ENCODE data around the gene RYK. TPM values are rescaled to one million over a fixed set of nuclear protein-coding genes. Genes with fewer than 3 reads are reported as not detected.
A peak's percentile ranks its signal among the peaks of the same experiment; 100 is the strongest.

Gene RYK
- total and polyA plus RNA-seq, 2 experiments from 2014 or later = 24.9 to 94.8 TPM

- Histone ChIP-seq H2AFZ (peak overlapping the region; percentile 99), H3K4me2 (0 out of 2 replicates have a peak overlapping the region, but pooled peaks have one; percentile 32), H3K4me1 (ENCODE audit: insufficient read depth) (no peaks in the 10 kb centered on the region), H3K9me2 (ENCODE audit: insufficient read depth) (0 out of 2 replicates have a peak, but pooled peaks cover 3% of the 10 kb centered on the region), H3K79me2 (replicated peaks; ENCODE audit: insufficient read depth) (no peaks in the 10 kb centered on the region), H3K27me3 (ENCODE audit: insufficient read depth) (no peaks in the 10 kb centered on the region), H3F3A (replicated peaks; ENCODE audit: low read depth) (no peaks in the 10 kb centered on the region), H3K4me3 (no peak overlapping the region), H3K27ac (ENCODE audit: low read depth) (peak overlapping the region; percentile 64; the same call in 1 of the 2 replicates), H3K36me3 (ENCODE audit: insufficient read depth) (no peaks in the 10 kb centered on the region), H4K20me1 (replicated peaks; ENCODE audit: insufficient read depth) (no peaks in the 10 kb centered on the region)
- TF ChIP-seq EZH2phosphoT487 (IDR thresholded peaks at IDR 0.05; ENCODE audit: unreplicated experiment) (no peak), POLR2AphosphoS5 (IDR thresholded peaks at IDR 0.05; ENCODE audit: low read depth) (no peak), ZNF114 (CRISPR knock-in tag; IDR thresholded peaks at IDR 0.05) (no peak), ZNF331 (CRISPR knock-in tag; IDR thresholded peaks at IDR 0.05; ENCODE audit: low read depth) (no peak), ZNF462 (CRISPR knock-in tag; IDR thresholded peaks at IDR 0.05) (no peak), CREB1 (CRISPR knock-in tag; IDR thresholded peaks at IDR 0.05; ENCODE audit: low read depth) (no peak), EZH2 (IDR thresholded peaks at IDR 0.05; ENCODE audit: low read depth, unreplicated experiment) (no peak)
- Mint-ChIP-seq H3K27ac (0 out of 2 replicates have a peak overlapping the region, but pooled peaks have one; percentile 11), H3K36me3 (ENCODE audit: low read depth) (no peaks in the 10 kb centered on the region), H3K27me3 (ENCODE audit: insufficient read depth, low read depth, poor library complexity) (no peaks in the 10 kb centered on the region), H3K4me3 (no peak overlapping the region), H3K9me3 (no peaks in the 10 kb centered on the region; the same call in 2 of the 3 replicates), H3K4me1 (0 out of 3 replicates have a peak, but pooled peaks cover 3% of the 10 kb centered on the region)
- no peak for ATAC-seq
- no peak for DNase-seq (ENCODE audit: low spot score)
These were observed 40.9 kb upstream of the RYK start for GRCh38 chr3:134291319-134292254.
